ENCODE measurements around the gene HMGN2. TPM values are rescaled to one million over a fixed set of nuclear protein-coding genes. Genes with fewer than 3 reads are reported as not detected.

Gene HMGN2
- polyA plus RNA-seq, 1 donor from 2014 or later, result 748 TPM

DNA sequence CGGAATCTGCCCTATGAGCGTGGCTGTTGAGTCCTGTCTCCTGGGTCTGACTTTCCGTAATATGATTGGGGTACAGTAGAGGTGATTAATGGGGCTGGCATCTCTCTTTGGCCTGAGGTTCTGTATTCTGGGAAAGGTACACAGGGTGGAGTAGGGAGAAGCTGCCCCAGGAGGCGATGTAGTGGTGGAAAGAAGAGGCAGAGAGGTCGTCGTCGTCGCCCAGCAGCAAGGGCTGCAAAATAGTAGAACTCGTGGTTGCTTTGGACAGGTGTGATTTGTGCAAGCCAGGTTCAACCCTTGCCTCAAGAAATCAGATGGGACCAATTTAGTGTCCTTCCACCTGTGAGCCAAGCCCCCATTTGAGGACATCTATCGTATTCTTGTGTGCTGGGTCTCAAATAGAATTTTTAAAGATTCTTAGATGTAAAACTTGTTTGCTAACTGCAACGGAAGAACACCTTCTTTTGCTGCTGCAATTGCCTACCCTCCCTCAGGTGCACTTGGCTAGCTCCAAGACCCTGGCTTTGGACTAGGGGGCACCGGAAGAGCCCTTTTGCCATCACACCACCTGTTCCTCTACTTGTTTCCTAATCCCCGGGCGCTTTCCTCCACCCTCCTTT lies 1.3 kb upstream of the HMGN2 start:
- Mint-ChIP-seq H3K4me1 (peaks cover 16 to 38% (median 38%) of the 10 kb centered on the region in 3 donors), H3K27ac (peak overlapping the region; percentile 62 to 100 (median 88)), H3K4me3 (peak overlapping the region; percentile 74 to 100 (median 96)), H3K9me3 (no peaks in the 10 kb centered on the region), H3K36me3 (peaks cover 3% of the 10 kb centered on the region), H3K27me3 (no peaks in the 10 kb centered on the region)

DNA sequence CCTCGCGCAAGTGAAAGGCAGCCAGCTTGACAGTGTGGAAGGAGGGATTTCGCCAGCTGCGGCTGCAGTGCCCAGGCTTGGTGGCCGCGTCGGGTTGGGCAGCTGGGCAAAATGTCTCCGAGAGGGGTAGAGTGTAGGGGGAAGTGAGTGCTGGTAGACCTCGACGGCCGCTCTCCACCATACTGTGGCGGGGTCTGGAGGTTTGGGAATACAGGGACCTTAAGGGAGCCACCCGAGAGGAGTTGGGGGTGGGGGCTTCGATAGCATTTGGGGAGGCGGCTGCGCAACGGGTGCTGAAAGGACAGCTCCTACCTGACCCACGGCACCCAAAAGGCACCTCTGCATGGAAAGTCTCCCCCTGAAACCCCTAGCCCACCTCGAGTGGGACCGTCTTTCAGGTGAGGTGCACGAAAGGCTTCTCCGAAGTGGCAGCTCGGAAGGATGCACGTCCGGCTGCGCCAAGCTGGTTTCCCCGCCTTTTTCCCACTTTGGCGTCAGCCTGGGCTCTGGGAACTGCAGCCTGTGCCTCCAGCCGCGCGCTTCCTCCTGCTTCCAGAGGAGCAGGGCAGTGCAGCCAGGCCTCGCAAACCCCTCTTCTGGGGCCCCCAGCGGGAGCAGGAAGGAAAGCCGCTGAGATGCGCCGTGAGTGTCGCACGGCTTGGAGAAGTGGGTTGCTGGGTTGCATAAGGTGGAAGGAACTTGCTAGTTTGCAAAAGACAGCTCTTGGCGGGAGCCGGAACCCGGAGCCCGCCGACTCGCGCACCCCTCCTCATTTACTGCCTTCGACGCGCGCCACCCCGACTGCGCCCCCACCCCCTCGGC lies 531 bp upstream of the HMGN2 start:
- Mint-ChIP-seq H3K27me3 (no peaks in the 10 kb centered on the region), H3K36me3 (peaks cover 3% of the 10 kb centered on the region), H3K4me3 (peak overlapping the region; percentile 94 to 100 (median 99)), H3K27ac (peak overlapping the region; percentile 96 to 100 (median 99)), H3K4me1 (peaks cover 19 to 45% (median 41%) of the 10 kb centered on the region in 3 donors), H3K9me3 (no peaks in the 10 kb centered on the region)

DNA sequence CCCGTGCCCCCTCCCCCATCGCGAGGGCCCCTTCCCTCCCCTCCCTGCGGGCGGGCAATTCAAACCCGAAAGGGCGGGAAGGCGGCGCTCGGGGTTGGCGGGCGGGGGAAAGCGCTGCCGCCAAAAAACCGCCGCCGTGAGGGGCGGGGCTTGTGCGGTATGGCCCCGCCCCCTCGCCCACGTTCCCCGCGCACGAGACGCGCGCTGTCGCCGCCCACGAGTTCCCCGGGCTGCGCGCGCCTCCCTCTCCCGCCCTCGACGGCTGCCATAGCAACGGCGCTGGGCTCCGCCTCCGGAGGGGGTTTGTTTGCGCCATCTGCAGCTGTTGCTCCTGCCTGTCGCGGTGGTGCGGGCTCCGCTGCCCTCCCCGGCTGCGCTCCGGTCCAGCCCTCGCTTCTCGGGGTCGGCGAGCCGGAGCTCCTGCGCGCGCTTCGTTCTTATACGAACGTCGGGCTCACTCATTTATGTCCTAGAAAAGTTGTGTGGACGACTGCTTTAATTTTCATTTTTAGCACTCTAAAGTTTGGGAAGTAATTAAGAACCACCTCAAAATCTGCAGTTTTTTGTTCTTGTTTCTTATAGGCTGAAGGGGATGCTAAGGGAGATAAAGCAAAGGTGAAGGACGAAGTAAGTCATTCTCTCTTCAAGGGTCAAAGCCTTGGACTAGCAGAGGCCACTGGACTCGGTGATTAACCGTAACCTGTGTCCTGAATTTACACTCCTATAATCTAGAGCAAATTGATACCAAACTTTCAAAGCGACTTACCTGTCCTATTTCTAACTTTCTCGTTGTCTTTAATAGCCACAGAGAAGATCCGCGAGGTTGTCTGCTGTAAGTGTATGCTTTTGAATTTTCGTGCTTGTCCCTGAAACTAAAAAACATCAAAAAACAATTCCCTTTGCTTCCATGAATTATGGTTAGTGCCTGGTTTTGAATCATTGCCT lies 933 bp downstream of the HMGN2 start:
- H3K27ac Mint-ChIP-seq, result peak overlapping the region; percentile 94 to 100 (median 95)
- no peaks in the 10 kb centered on the region for H3K27me3 Mint-ChIP-seq
- peak overlapping the region; percentile 90 to 95 (median 93) for H3K4me3 Mint-ChIP-seq
- no peaks in the 10 kb centered on the region for H3K9me3 Mint-ChIP-seq
- peaks cover 22 to 46% (median 46%) of the 10 kb centered on the region in 3 donors for H3K4me1 Mint-ChIP-seq
- peaks cover 3% of the 10 kb centered on the region for H3K36me3 Mint-ChIP-seq

DNA sequence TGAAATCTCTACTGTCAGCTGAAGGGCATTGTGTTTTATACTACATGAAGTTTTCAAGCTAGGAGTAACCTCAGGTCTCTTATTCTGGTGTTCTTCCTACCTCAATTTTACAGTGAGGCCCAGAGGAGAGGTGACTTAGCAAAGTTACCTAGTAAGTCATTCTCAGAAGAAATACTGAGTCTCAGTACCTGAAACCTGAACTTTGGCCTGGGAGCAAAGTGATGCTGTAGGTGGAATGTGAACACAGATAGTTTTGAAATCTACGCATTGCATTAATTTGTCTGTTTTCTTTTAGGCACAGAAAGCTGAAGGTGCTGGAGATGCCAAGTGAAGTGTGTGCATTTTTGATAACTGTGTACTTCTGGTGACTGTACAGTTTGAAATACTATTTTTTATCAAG lies 2.6 kb downstream of the HMGN2 start:
- peaks cover 3% of the 10 kb centered on the region for H3K36me3 Mint-ChIP-seq
- no peaks in the 10 kb centered on the region for H3K27me3 Mint-ChIP-seq

DNA sequence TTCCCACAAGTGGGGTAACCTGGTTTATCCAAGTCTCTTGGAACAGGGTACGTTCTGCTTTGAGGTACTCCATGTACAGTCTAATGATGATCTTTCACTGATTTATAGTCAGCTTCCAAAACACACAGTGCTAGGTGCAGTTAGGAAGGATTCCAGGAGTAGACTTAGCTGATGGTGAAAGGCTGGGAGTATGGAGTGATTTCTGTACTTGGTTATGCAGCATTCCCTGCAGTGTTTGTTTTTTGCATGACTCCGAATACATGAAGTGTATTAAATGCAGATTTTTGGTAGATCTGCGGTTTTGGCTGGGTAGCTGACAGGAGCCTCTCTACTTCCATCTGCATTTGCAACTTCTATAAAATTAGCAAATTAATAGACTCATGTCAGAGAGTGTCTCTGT lies 3.7 kb downstream of the HMGN2 start:
- H3K4me3 Mint-ChIP-seq, result peak overlapping the region in 2 of 4 donors; percentile 43 to 72
- H3K36me3 Mint-ChIP-seq, result no peaks in the 10 kb centered on the region
- peak overlapping the region in 2 of 3 donors; percentile 9 to 72 for H3K27ac Mint-ChIP-seq
- H3K27me3 Mint-ChIP-seq, result no peaks in the 10 kb centered on the region
- H3K4me1 Mint-ChIP-seq, result peaks cover 19 to 37% (median 34%) of the 10 kb centered on the region in 3 donors
- H3K9me3 Mint-ChIP-seq, result no peaks in the 10 kb centered on the region

More for the DNA sequence above, 2.6 kb downstream of the HMGN2 start:
- H3K27ac Mint-ChIP-seq, result peak overlapping the region; percentile 25 to 100 (median 26)
- H3K4me3 Mint-ChIP-seq, result peak overlapping the region in 2 of 4 donors; percentile 5 to 95
- no peaks in the 10 kb centered on the region for H3K9me3 Mint-ChIP-seq
- H3K4me1 Mint-ChIP-seq, result peaks cover 25 to 48% (median 45%) of the 10 kb centered on the region in 3 donors

DNA sequence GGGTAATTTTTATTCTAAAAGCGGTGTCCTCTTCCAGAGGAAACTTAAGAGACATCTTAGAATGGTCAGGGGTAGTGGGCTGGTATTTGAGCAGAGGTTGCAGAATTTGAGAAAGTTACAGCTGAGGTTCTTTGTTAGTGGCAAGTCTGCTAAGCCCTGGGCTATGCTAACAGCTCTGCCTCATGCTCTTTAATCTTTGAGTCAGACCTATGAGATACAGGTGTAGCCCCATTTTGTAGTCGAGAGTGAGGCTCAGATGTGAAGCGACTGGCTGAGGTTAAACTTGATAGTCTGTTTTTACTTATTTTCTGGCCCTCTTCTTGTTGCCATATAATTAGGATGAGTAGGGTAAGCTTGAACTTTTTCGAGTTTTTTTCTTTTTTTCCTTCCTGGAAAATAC lies 4.7 kb downstream of the HMGN2 start:
- Mint-ChIP-seq H3K27me3 (no peaks in the 10 kb centered on the region), H3K9me3 (no peaks in the 10 kb centered on the region), H3K4me1 (peaks cover 14 to 31% (median 26%) of the 10 kb centered on the region in 3 donors), H3K27ac (peak overlapping the region in 1 of 3 donors; percentile 9), H3K36me3 (no peaks in the 10 kb centered on the region), H3K4me3 (peak overlapping the region in 1 of 4 donors; percentile 72)

DNA sequence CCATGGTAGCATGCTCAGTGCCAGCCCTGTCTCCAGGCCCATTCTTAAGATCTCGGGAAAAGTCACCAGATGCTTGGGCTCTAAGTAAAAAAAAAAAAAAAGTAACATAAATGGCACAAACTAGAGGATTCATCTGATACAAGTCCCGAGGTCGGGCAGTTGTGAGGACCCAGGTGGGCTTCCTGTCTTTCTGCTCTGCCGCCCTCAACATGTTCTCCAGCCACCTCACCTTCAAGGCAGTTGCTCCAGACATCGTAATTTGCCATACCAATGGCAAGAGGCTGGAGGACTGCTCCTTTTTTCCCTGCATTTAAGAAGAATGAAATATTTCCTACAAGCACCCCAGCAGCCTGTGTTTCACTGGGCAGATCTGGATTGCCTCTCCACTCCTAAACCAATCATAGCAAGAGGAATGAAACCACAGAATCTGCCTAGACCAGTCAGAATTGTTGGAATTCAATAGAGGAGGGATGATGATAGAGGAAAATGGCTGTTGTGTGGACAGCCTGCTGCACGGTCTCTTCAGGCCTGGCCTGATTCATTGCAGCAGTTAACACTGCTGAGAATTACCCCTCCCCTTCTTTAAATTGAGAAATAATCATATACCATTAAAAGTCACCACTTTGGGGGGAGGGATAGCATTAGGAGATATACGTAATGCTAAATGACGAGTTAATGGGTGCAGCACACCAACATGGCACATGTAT lies 5.4 kb downstream of the HMGN2 start:
- Mint-ChIP-seq H3K27ac (peak overlapping the region; percentile 63 to 88 (median 80)), H3K27me3 (no peaks in the 10 kb centered on the region), H3K36me3 (no peaks in the 10 kb centered on the region), H3K4me1 (peaks cover 14 to 31% (median 22%) of the 10 kb centered on the region in 3 donors), H3K4me3 (peak overlapping the region in 1 of 4 donors; percentile 72), H3K9me3 (no peaks in the 10 kb centered on the region)

DNA sequence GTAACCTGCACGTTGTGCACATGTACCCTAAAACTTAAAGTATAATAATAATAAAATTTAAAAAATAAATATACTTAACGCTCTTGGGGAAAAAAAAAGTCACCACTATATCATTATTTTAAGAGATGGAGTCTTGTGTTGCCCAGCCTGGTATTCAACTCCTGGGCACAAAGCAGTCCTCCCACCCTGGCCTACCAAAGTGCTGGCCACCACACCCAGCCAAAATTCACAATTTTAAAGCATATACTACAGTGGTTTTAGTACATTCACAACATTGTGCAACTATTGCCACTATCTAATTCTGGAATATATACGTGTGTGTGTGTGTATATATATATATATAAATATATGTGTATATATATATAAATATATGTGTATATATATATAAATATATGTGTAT lies 5.9 kb downstream of the HMGN2 start:
- Mint-ChIP-seq H3K36me3 (no peaks in the 10 kb centered on the region), H3K9me3 (no peaks in the 10 kb centered on the region), H3K27ac (peak overlapping the region in 1 of 3 donors; percentile 88), H3K27me3 (no peaks in the 10 kb centered on the region), H3K4me3 (no peak overlapping the region), H3K4me1 (peaks cover 14 to 32% (median 20%) of the 10 kb centered on the region in 3 donors)

DNA sequence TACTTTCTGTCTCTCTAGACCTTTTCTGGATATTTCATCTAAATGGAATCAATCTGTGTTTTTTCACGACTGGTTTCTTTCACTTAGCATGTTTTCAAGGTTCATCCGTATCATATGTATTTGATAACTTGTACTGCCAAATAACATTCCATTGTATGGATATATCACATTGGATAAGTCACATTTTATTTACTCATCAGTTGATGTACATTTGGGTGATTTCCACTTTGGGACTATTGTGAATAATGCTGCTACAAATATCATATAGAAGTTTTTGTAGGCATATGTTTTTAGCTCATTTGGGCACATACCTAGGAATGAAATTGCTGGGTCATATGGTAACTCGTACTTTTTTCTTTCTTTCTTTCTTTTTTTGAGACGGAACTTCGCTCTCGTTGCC lies 6.7 kb downstream of the HMGN2 start:
- Mint-ChIP-seq H3K4me1 (peaks cover 15 to 24% (median 15%) of the 10 kb centered on the region in 3 donors), H3K27ac (peak overlapping the region in 2 of 3 donors; percentile 18 to 84), H3K27me3 (no peaks in the 10 kb centered on the region), H3K36me3 (no peaks in the 10 kb centered on the region), H3K4me3 (peak overlapping the region in 1 of 4 donors; percentile 14), H3K9me3 (no peaks in the 10 kb centered on the region)

DNA sequence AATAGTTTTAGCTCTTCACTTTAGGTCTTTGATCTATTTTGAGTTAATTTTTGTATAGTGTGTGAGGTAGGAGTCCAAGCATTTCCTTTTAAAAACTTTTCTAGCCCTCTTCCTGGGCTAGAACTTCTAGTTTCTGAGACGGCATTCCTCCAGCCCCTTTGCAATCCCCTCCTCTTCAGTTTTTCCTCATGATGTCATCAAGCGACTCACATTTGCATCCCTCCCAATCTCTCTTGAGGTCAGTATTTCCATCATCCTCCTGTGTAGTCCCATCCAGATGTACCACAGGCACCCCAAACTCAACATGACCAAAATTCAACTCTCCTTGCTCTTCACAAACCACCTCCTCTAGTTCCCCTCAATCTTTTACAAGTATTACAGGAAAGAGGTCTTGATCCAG lies 10.7 kb downstream of the HMGN2 start:
- Mint-ChIP-seq H3K27ac (peak overlapping the region in 1 of 3 donors; percentile 74), H3K9me3 (no peaks in the 10 kb centered on the region), H3K27me3 (no peaks in the 10 kb centered on the region), H3K4me1 (peaks cover 0 to 9% (median 5%) of the 10 kb centered on the region in 3 donors), H3K36me3 (no peaks in the 10 kb centered on the region), H3K4me3 (no peak overlapping the region)

DNA sequence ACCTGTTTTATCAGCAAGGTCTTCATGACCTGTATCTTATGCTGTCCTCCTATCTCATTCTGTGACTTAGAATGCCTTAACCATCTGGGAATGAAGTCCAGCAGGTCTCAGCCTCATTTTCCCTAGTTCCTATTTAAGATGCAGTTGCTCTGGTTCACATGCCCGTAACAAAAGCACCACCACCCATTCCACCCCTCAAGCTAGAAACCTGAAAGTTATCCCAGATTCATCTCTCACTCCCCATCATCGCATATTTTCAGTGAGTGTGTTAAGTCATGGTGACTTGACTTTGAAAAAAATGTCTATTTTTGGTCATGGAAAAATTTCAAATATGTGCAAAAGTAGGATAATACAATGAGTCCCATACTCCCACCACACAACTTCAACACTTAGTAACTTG lies 11.7 kb downstream of the HMGN2 start:
- Mint-ChIP-seq H3K27me3 (no peaks in the 10 kb centered on the region), H3K36me3 (no peaks in the 10 kb centered on the region), H3K27ac (no peak overlapping the region), H3K9me3 (no peaks in the 10 kb centered on the region), H3K4me1 (peaks cover 0 to 4% (median 3%) of the 10 kb centered on the region in 3 donors), H3K4me3 (peak overlapping the region in 1 of 4 donors; percentile 12)

DNA sequence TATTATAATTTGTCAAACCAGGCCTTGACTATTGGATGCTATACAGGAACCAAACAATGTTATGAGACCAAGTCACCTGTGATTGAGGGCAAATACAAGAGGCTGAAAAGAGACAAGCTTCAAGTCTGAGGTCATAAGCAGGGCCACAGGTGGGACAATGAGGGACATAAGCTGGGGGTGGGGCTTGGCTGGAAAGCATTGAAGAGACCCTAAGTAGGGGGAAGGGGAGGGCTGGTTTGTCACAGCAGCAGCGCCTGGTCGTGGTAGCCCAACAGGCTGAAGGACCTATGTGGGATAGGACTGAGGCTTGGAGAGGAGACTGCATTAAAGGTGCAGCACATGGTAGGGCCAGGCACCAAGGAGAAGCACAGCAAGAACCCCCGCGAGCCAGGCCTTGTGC lies 17.9 kb downstream of the HMGN2 start:
- Mint-ChIP-seq H3K36me3 (no peaks in the 10 kb centered on the region), H3K27ac (no peak overlapping the region)

DNA sequence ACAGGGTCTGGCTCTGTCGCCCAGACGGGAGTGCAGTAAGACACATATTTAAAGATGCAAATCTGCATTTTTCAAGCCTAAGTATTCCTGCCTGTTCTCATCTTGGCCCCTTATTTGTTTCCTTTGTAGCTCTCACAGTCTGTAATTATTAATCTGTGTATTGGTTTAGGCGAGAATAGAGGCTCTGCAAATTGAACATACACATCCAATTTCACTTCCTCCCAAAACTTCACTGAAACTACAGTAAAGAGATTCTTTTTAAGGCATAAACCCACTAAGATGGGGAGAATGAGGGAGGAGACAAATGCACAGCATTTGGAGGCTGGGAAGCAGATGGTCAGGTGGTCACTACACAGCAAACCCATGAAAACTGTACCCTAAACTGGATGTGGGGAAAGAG lies 21.0 kb downstream of the HMGN2 start:
- Mint-ChIP-seq H3K9me3 (no peaks in the 10 kb centered on the region), H3K36me3 (no peaks in the 10 kb centered on the region), H3K27ac (no peak overlapping the region), H3K27me3 (no peaks in the 10 kb centered on the region), H3K4me1 (peaks cover 1 to 7% (median 3%) of the 10 kb centered on the region in 3 donors), H3K4me3 (peak overlapping the region in 1 of 4 donors; percentile 37)

More for the DNA sequence above, 17.9 kb downstream of the HMGN2 start:
- no peaks in the 10 kb centered on the region for H3K9me3 Mint-ChIP-seq
- no peak overlapping the region for H3K4me3 Mint-ChIP-seq
- H3K4me1 Mint-ChIP-seq, result peaks cover 1 to 7% (median 3%) of the 10 kb centered on the region in 3 donors
- no peaks in the 10 kb centered on the region for H3K27me3 Mint-ChIP-seq

DNA sequence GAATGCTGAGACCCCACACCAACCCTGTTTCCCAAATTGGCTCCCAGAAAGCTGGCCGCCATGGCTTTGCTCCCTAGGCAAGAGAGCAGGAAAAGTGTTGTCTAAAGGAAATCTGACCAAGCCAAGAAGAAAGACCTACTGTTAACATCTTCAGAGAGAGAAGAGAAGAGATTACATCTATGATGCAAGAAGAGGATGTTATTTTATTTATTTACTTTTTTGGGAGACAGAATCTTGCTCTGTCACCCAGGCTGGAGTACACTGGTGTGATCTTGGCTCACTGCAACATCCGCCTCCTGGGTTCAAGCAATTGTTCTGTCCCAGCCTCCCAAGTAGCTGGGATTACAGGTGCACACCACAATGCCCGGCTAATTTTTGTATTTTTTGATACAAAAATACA lies 21.7 kb downstream of the HMGN2 start:
- Mint-ChIP-seq H3K9me3 (no peaks in the 10 kb centered on the region), H3K4me1 (peaks cover 4 to 11% (median 5%) of the 10 kb centered on the region in 3 donors), H3K27me3 (no peaks in the 10 kb centered on the region), H3K27ac (no peak overlapping the region), H3K4me3 (no peak overlapping the region), H3K36me3 (no peaks in the 10 kb centered on the region)
